ENCODE data around the gene CSRNP3.

Gene CSRNP3

GRCh38 chr2:165470361-165470760 is 863 bp downstream of the CSRNP3 start:
- DNase-seq (ENCODE audit: extremely low read depth in 1 of 2, low read depth in 1 of 2) = no peak

GRCh38 chr2:165471349-165471950 is 2.0 kb downstream of the CSRNP3 start:
- no peak for DNase-seq (ENCODE audit: extremely low read depth in 1 of 2, low read depth in 1 of 2)

DNA sequence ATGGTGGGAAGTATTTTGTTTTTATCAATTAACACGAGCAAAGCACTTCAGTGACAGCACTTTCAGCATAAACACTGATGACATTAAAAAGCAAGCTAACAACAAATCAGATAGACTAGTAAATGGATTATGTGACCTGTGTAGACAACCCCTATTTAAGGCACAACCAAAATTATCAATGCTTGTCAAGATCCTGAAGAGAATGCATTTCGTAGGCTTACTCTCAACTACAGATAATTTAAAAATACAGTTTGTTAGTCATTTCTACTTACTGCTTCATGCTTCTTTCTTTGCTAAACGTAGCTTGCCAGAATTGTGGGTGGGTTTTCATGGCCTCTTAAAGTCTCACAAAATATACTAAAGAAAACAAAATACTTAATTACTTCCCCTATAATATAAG is 3.4 kb downstream of the CSRNP3 start:
- no peak for DNase-seq (ENCODE audit: extremely low read depth in 1 of 2, low read depth in 1 of 2)

DNA sequence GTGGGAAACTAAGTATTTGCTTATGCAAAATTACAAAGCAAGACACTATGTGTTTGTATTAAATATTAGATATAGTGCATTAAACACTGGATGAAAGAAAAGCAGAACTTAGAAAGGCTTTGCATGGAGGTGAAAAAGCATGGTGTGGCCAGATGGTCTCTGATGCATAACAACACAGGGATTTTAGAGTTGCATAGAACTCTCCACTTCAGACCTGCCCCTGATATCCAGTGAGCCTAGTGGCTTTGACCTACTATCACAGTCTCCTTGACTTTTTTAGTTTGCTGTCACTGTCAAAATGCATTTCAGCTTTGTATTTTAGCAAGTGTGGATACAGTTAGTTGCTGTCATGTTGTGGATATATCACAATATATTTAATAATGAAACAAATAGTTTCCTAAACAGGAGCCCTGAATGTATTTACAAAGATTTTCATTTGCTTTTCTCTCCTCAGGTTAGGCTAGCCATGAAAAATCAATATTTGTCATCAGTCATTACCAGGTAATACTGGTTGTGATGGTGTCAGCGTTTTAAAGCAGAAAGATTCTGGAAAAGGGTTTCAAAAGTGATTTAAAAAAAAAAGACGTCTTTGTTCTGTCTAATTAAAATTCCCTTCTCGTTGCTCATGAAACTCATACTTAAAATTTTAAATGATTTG is 5.2 kb downstream of the CSRNP3 start:
- no peak for DNase-seq (ENCODE audit: extremely low read depth in 1 of 2, low read depth in 1 of 2)

DNA sequence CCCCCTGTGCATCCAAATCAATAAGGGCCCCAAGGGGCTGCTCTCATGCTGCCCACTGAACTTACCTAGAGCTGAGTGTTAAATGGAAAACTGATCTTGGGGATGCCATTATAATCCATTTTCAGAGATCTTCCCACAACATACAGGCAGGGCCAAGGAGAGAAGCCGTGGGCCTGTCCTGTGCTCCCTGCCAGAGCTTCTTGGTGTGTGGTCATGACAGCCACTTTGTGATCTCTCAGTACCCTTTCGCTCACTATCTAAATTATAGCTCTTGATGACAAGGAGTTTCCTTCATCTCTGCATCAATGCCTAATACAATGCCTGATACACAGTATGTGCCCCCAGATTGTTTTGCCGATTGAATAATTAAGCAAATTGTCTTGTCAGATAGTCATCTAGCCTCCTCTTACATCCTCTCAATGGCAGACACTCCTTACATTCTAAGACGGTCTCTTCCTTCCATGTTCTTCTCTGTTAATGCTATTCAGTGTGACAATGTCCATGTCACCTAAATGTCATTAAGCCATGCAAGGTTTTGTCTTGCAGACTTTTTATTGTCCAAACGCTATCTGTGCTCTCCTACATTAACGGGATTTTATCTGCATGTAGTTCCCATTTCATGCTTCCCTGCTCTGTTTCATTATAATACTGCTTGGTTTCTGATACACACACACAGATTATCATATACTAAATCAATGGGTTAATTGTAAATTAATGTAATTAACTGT is 5.9 kb downstream of the CSRNP3 start:
- no peak for DNase-seq (ENCODE audit: extremely low read depth in 1 of 2, low read depth in 1 of 2)

GRCh38 chr2:165479856-165480255 is 10.4 kb downstream of the CSRNP3 start:
- DNase-seq (ENCODE audit: extremely low read depth in 1 of 2, low read depth in 1 of 2) = no peak

GRCh38 chr2:165494573-165494972 is 25.1 kb downstream of the CSRNP3 start:
- no peak for DNase-seq (ENCODE audit: extremely low read depth in 1 of 2, low read depth in 1 of 2)

DNA sequence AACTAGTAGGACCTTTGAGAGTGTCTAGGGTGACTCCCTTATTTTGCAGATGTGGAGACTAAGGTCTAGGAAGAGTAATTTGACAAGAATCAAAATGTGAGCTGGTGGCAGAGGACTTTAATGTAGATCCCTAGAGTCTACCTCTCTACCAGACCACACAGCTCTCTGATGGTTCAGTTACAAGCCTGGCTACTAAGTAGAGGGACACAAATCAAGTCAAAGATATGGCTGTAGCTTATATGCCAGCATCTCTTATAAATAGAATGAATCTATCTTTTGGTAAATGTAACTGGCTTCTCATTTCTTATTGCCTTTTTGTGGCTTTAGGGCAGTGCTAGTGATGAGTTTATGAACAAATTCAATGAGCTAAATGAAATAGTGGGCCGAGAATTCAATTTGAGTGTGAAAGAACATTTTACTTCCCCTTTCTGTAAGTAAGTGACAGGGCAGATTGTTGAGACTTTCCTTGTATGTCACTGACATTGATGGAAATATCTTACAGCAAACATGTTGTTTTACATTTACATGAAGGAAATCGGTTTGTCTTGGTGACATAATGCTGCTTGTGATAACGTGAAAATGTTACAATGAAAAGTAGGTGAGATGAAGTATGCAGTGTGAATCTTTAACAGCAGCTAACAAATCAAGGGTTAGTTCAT is 28.3 kb downstream of the CSRNP3 start:
- no peak for DNase-seq (ENCODE audit: extremely low read depth in 1 of 2, low read depth in 1 of 2)

- no peak for DNase-seq (ENCODE audit: extremely low read depth in 1 of 2, low read depth in 1 of 2)
Measured at GRCh38 chr2:165499131-165499530, 29.6 kb downstream of the CSRNP3 start.

- DNase-seq (ENCODE audit: extremely low read depth in 1 of 2, low read depth in 1 of 2) = no peak
Measured at GRCh38 chr2:165500001-165500400, 30.5 kb downstream of the CSRNP3 start.

- DNase-seq (ENCODE audit: extremely low read depth in 1 of 2, low read depth in 1 of 2) = no peak
Measured at GRCh38 chr2:165500816-165501215, 31.3 kb downstream of the CSRNP3 start.

- DNase-seq (ENCODE audit: extremely low read depth in 1 of 2, low read depth in 1 of 2) = no peak
Measured at GRCh38 chr2:165505514-165505913, 36.0 kb downstream of the CSRNP3 start.

GRCh38 chr2:165508927-165509326 is 39.4 kb downstream of the CSRNP3 start:
- no peak for DNase-seq (ENCODE audit: extremely low read depth in 1 of 2, low read depth in 1 of 2)

- no peak for DNase-seq (ENCODE audit: extremely low read depth in 1 of 2, low read depth in 1 of 2)
Measured at GRCh38 chr2:165513479-165513878, 44.0 kb downstream of the CSRNP3 start.

DNA sequence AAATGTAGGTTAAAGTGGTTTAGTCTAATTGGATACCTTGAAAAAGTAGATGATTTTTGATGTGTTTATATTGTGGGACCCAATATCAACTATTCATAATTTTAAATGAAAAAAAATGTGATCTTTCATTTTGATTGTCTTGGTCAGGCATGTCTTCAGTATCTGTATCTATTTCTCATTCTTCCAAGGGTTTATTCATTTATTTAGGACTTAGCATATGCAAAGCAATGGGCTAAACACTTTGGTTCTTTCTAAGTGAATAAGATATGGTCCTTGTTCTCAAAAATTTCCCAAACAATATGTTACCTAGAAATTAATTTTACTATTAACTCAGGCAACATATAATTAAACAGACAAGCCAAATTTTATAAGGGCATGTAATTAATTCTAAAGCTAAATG is 49.1 kb downstream of the CSRNP3 start:
- DNase-seq (ENCODE audit: extremely low read depth in 1 of 2, low read depth in 1 of 2) = no peak

- DNase-seq (ENCODE audit: extremely low read depth in 1 of 2, low read depth in 1 of 2) = no peak
Measured at GRCh38 chr2:165522719-165523118, 53.2 kb downstream of the CSRNP3 start.

DNA sequence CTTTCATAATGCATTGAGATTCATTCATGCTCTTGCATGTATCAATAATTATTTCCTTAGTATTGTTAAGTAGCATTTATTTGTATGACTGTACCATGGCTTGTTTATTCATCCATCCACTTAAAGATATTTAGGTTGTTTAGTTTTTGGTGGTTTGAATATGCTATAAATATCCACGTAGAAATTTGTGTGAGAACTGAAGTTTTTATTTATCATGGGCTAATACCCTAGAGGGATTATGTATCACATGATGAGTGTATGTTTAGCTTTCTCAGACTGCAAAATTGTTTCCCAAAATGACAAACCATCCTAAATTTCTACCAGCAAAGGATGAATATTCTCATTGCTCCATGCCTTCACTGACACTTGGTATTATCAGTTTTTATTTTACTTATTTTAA is 55.2 kb downstream of the CSRNP3 start:
- DNase-seq (ENCODE audit: extremely low read depth in 1 of 2, low read depth in 1 of 2) = no peak

- no peak for DNase-seq (ENCODE audit: extremely low read depth in 1 of 2, low read depth in 1 of 2)
Measured at GRCh38 chr2:165528691-165529090, 59.2 kb downstream of the CSRNP3 start.

DNA sequence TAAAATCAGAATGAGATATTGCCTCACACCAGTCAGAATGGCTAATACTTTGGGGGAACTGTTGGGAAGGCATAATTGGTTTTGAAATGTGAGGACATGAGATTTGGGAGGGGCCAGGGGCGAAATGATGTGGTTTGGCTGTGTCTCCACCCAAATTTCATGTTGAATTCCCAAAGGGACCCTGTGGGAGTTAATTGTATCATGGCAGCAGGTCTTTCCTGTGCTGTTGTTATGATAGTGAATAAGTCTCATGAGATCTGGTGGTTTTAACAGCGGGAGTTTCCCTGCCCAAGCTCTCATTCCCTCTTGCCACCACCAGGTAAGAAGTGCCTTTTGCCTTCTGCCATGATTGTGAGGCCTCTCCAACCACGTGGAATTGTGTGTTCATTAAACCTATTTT is 59.6 kb downstream of the CSRNP3 start:
- no peak for DNase-seq (ENCODE audit: extremely low read depth in 1 of 2, low read depth in 1 of 2)

DNA sequence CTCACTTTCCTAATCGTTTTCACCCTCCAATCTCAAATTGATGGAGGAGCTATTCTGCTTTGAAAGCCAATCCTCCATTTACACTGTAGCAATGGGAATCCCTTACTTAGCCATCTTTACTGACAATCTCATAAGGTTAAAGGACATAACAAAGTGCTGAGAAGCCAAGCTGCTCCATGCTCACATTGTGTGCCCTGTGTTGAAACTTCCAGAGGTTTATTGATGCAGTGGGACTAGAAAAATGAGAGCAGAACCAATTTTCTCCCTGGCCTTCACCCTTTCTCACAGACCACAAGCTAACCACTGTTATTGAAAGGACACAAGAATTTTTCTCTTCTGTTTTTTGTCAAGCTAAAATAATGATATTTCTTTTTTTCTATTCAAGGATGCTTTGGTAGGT is 63.8 kb downstream of the CSRNP3 start:
- no peak for DNase-seq (ENCODE audit: extremely low read depth in 1 of 2, low read depth in 1 of 2)

- no peak for DNase-seq (ENCODE audit: extremely low read depth in 1 of 2, low read depth in 1 of 2)
Measured at GRCh38 chr2:165535471-165535870, 66.0 kb downstream of the CSRNP3 start.

Measured in stimulated activated CD8-positive, alpha-beta memory T cell treated with anti-CD3 and anti-CD28 coated beads, Interleukin-7, amount 100 ng/mL, for 48 hours (primary cell).